ENCODE results near the gene SPATA12. TPM values are rescaled to one million over a fixed set of nuclear protein-coding genes. Genes with fewer than 3 reads are reported as not detected.

SPATA12 gene
- total RNA-seq, 4 donors from 2014 or later = not detected

GRCh38 chr3:57017459-57017845, 43.0 kb upstream of the SPATA12 start:
- no peaks in the 10 kb centered on the region for H3K9me3 ChIP-seq
- H3K4me3 ChIP-seq = no peak overlapping the region
- H3K27ac ChIP-seq = no peak overlapping the region
- H3K4me1 ChIP-seq = peaks cover 0 to 35% (median 0%) of the 10 kb centered on the region in 3 donors
- H3K36me3 ChIP-seq = no peaks in the 10 kb centered on the region
- 55 to 100% methylated on average over 1 to 8 of the region's 8 CpGs for WGBS, 2 donors (ENCODE audit: low coverage in 1 of 2)
- no peaks in the 10 kb centered on the region for H3K27me3 ChIP-seq
- TF ChIP-seq CTCF (IDR thresholded peaks at IDR 0.05) (no peak), POLR2A (IDR thresholded peaks at IDR 0.05) (no peak), EP300 (IDR thresholded peaks at IDR 0.05) (no peak), POLR2AphosphoS5 (IDR thresholded peaks at IDR 0.05) (no peak)
- no peak for ATAC-seq

DNA sequence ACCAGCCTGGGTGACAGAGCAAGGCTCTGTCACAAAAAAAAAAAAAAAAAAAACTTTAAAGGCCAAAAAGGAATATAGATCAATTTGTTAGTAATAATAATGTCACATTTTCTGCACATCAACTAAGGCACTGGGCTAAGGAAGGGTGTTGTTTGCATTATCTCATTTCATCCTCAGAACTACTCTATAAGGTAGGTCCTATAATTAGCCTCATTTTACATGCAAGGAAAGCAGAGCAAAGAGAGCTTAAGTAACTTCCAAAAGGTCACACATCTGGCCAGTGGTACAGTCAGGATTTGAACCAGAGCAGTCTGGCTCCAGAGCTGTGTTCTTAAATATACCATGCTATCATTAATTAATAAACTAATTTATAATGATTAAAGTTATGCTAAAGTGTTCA, 42.2 kb upstream of the SPATA12 start:
- TF ChIP-seq CTCF (IDR thresholded peaks at IDR 0.05) (no peak), EP300 (IDR thresholded peaks at IDR 0.05) (no peak)
- Histone ChIP-seq H3K4me3 (no peak overlapping the region), H3K27ac (no peak overlapping the region), H3K27me3 (no peaks in the 10 kb centered on the region), H3K9me3 (no peaks in the 10 kb centered on the region), H3K36me3 (no peaks in the 10 kb centered on the region), H3K4me1 (peaks cover 0 to 35% (median 0%) of the 10 kb centered on the region in 3 donors)
- ATAC-seq = no peak

- no peaks in the 10 kb centered on the region for H3K27me3 ChIP-seq
- peaks cover 0 to 35% (median 0%) of the 10 kb centered on the region in 3 donors for H3K4me1 ChIP-seq
- no peak overlapping the region for H3K4me3 ChIP-seq
- no peaks in the 10 kb centered on the region for H3K36me3 ChIP-seq
- TF ChIP-seq CTCF (IDR thresholded peaks at IDR 0.05) = no peak
- no peak for TF ChIP-seq POLR2A (IDR thresholded peaks at IDR 0.05)
- no peak for TF ChIP-seq POLR2AphosphoS5 (IDR thresholded peaks at IDR 0.05)
- no peak for TF ChIP-seq EP300 (IDR thresholded peaks at IDR 0.05)
- WGBS, 2 donors (ENCODE audit: low coverage in 1 of 2) = 96 to 100% methylated on average over 2 to 3 of the region's 3 CpGs
- no peaks in the 10 kb centered on the region for H3K9me3 ChIP-seq
- no peak for ATAC-seq
- H3K27ac ChIP-seq = no peak overlapping the region
Measured at GRCh38 chr3:57019057-57019456, 41.4 kb upstream of the SPATA12 start.

DNA sequence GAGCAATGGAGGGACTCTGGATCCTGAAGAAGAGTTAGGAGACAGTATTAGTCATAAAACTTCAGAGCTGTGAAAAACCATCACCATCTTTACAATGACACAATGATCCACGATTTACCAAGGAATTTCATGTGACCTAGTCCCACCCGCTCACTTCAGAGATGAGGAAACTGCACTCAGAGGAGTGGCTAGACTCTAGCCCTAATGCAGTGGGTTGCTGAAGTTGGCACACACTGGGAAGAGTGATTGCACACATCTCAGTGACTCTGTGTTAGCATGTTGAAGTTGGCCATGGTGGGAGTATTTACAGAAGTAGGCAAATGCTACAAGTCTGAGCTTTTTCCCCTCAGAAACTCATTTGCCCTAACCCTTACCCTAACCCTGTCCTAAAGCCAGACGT, 35.2 kb upstream of the SPATA12 start:
- 50 to 77% methylated on average over 2 to 3 of the region's 3 CpGs for WGBS, 2 donors (ENCODE audit: low coverage in 1 of 2)
- Histone ChIP-seq H3K27me3 (no peaks in the 10 kb centered on the region), H3K4me3 (no peak overlapping the region), H3K9me3 (no peaks in the 10 kb centered on the region), H3K4me1 (no peaks in the 10 kb centered on the region), H3K27ac (no peak overlapping the region), H3K36me3 (no peaks in the 10 kb centered on the region)
- ATAC-seq = no peak
- TF ChIP-seq POLR2AphosphoS5 (IDR thresholded peaks at IDR 0.05) (no peak), CTCF (IDR thresholded peaks at IDR 0.05) (no peak)

DNA sequence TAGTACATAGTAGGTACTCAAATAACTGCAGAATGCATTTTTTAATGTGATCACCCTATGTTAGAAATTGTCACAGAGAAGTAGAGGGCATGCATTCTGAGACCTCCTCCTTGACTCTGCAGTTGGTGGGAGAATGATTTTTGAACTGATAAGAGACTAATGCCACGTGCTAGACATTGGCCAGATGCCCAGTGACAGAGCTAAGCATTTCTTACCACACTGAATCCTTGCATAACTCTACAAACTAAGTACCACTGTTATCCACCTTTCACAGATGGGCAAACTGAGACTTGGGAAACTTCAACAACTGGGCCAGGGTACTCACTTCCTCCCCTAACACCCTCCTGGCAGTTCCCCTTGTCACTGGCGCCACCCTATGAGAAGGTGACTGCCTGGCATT, 33.5 kb upstream of the SPATA12 start:
- Histone ChIP-seq H3K4me3 (no peak overlapping the region), H3K27me3 (no peaks in the 10 kb centered on the region), H3K9me3 (no peaks in the 10 kb centered on the region), H3K4me1 (no peaks in the 10 kb centered on the region), H3K27ac (no peak overlapping the region), H3K36me3 (no peaks in the 10 kb centered on the region)
- peak; percentile 13 for ATAC-seq
- 0 to 43% methylated on average over 1 of the region's 2 CpGs for WGBS, 2 donors (ENCODE audit: low coverage in 1 of 2)
- no peak for TF ChIP-seq POLR2A (IDR thresholded peaks at IDR 0.05)
- TF ChIP-seq POLR2AphosphoS5 (IDR thresholded peaks at IDR 0.05) = no peak
- TF ChIP-seq EP300 (IDR thresholded peaks at IDR 0.05) = no peak
- no peak for TF ChIP-seq CTCF (IDR thresholded peaks at IDR 0.05)

Data from gastroesophageal sphincter (tissue), 4 donors.